GM06990 (cell line): ENCODE data around the gene CDK6.

Source experiments
- DNase-seq: peaks from one replicate; pipeline ENCODE4 v3.0.0-alpha.2; 2011; ENCODE audit not compliant: insufficient read length; ENCODE audit errors: extremely low read depth
- H3K27me3 ChIP-seq: replicated peaks from 2 replicates; pipeline ENCODE4 v1.6.0; 2011; ENCODE audit warnings: low read length; ENCODE audit not compliant: control insufficient read depth, insufficient read depth
- H3K36me3 ChIP-seq: 2 replicates; pipeline ENCODE4 v1.5.1; 2011; ENCODE audit warnings: low read length; ENCODE audit not compliant: control insufficient read depth, insufficient read depth
- H3K4me3 ChIP-seq: replicated peaks from 2 replicates; pipeline ENCODE4 v1.5.1; 2011; ENCODE audit warnings: low read depth, mild to moderate bottlenecking, control low read depth, low read length
- CTCF ChIP-seq: IDR thresholded peaks from 2 replicates; pipeline ENCODE4 v1.5.1; 2011; ENCODE audit warnings: low read length, control low read depth, mild to moderate bottlenecking, inconsistent platforms; ENCODE audit not compliant: insufficient read depth, poor library complexity, severe bottlenecking

Gene CDK6

DNA sequence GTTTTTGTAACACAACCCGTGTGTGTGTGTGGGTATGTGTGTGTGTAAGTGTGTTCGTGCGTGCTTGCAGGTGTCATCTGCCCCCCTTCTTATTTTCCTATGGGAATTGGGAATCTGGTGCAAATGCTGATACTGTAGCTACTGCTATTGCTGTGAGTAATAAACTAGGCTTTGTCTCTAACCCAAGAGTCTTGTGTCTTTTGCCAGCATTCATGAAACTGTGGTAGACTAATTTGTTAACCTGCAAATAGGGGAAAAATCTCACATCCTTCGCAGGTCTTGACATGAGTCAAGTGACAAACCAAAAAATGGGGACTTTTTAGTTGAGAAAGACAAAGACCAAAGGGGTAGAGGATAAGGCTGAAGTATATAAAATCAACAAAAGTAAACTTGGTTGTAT lies 188.3 kb downstream of the CDK6 start:
- no peak for DNase-seq
- TF ChIP-seq CTCF = no peak
- peaks cover 1% of the 10 kb centered on the region; the same call in 1 of the 2 replicates for H3K36me3 ChIP-seq

DNA sequence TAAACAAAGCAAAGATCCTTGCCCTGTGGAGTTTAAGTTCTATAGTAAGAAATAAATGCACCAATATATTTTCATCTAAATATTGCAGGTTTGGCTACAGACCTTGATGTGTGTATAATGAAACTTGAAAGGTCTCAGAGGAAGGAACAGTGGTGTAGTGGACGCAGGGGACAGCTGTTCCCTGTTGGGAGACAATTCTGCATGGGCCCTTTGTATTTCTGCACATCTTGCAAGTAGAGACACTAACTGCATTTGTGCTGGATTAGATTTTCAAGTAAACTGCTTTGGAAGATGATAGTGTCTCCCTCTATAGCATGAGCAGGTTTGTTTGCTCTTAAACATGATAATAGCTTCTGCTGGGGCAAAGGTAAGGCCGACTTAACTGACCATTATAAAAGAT lies 188.7 kb downstream of the CDK6 start:
- no peak overlapping the region for H3K4me3 ChIP-seq
- no peak for DNase-seq
- H3K36me3 ChIP-seq = peaks cover 1% of the 10 kb centered on the region; the same call in 1 of the 2 replicates
- H3K27me3 ChIP-seq = no peaks in the 10 kb centered on the region
- no peak for TF ChIP-seq CTCF

More for the DNA sequence above, 188.3 kb downstream of the CDK6 start:
- H3K4me3 ChIP-seq = no peak overlapping the region
- H3K27me3 ChIP-seq = no peaks in the 10 kb centered on the region

DNA sequence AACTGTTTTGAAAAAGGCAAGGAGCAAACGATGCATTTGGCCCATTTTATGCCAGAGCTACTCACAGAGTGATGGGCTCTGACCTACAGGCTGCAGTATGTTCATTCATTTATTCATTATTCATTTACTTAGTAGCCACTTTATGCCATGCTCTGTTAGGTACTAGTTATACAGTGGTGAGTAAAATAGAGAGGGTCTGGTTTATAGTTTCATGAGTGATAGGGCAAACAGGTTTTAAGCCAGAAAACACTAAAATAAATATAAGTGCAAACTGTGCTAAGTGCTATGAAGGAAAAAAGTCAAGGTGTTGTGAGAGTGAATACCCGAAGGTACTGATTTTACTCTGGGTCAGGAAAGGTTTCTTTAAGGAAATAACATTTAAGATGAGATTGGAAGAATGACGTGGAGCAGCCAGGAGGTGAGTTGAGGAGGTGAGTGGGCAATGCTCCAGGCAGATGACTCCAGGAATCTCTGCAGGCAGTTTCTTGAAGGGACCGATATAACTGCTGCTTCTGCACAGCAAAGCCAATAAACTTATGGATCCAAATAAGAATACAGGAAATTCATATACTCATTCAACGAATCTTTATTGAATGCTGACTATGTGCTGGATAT lies 189.3 kb downstream of the CDK6 start:
- peaks cover 1% of the 10 kb centered on the region; the same call in 1 of the 2 replicates for H3K36me3 ChIP-seq
- H3K27me3 ChIP-seq = no peaks in the 10 kb centered on the region
- DNase-seq = no peak
- H3K4me3 ChIP-seq = no peak overlapping the region
- no peak for TF ChIP-seq CTCF

DNA sequence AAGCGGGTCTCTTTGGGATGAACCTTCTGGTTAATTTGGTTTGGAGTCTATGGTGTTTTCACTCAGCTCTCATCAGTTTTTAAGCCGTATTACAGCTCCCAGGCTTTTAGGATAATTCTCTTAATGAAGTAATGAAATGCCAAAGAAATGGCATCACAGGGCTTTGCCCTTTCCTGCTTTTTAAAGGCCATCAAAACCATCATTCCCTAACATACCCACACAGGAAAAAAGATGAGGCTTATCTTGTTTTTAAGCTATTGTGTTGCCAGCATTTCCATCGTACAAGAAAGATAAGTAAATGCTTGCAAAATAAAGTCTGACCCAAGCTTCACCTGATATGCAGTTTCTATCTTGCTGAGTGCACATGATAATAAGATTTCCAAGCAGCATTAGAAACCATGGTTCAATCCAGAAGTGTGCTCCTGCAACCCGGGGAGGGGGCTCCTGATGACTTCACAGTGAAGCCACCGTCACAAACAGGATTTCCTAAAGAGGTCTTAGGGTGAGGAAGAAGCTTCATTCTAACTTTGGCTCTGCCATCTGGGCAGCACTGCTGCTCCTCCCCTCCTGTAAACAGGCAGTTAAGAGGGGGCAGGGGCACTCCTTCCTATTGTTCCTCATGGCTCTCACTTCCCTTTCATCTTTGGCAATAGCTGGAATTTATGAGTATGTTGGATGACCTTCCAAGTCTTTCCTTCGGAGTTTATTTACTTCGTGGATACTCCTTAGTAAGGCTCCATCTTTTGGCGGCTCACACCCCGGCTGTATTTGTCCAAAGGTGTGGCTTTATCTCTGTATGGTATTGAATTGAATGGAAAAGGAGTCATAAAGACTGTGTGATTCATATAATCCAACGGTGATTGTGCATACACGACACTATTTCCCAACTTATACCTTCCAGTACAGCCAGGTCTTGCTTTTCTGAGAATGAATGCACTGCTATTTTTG lies 191.0 kb downstream of the CDK6 start:
- no peak for TF ChIP-seq CTCF
- no peak for DNase-seq
- Histone ChIP-seq H3K36me3 (peaks cover 1% of the 10 kb centered on the region; the same call in 1 of the 2 replicates), H3K4me3 (no peak overlapping the region), H3K27me3 (no peaks in the 10 kb centered on the region)

DNA sequence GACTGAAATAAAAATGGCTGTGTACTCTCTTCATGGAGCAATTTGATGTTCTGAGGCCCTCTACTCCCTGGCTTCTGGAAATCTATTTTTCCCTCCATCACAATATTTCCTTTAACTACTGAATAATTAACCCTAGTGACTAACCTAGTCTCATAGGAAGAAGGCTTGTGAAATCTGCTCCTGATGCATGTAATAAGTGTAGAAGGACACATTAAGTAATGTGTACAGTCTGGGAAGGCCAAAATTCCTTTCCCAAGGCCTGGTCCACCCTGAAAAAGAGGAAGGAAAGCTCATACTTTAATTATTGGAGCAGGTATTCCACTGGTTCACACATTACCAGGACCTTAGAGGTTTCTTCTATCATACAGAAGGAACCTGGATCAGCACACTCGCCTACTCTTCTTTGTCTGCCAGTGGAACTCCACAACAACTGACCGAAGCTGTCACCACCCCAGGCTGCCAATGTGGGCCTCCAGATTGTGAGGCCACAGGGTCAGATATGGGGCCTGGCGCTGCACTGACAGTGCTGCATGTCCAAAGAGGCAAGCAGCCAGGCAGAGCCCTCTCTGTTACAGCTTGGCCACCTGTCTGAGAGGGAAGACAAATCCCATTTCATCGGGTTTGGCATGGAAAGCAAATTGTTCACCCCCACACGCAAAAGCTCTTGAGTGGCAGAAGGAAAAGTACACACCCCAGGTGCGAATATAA lies 191.8 kb downstream of the CDK6 start:
- no peak for TF ChIP-seq CTCF
- Histone ChIP-seq H3K27me3 (no peaks in the 10 kb centered on the region), H3K4me3 (no peak overlapping the region), H3K36me3 (peaks cover 1% of the 10 kb centered on the region; the same call in 1 of the 2 replicates)
- no peak for DNase-seq
